GM21447 (cell line): ENCODE measurements around the gene CD300LB.
"Not testable (repeated sequence)": the region's sequence is repeated elsewhere in the genome, so short reads cannot be mapped to it uniquely, and the experiment has no call there.

Source experiments
- ATAC-seq: cut with Tn5 transposase; IDR thresholded peaks from one replicate; pipeline ENCODE4 v1.9.1; 2021; ENCODE audit not compliant: unreplicated experiment

Gene CD300LB

DNA sequence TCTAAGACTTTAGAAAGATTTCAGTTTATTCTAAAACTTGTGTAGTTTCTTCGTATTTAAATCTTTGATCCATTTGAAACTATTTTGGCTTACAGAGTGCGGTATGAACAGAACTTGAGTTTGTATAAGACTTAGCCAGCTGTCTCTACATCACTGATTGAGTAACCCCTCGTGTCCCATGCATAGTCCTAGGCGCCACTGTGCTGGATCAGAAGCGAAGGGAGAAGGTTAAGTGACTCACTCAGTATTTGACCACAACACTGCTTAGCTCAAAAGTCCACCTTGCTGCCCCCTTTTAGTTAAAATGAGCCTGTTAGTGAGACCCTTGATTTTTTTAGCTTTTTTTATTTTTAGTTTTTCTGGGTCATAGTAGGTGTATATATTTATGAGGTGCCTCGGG, 28.4 kb downstream of the CD300LB start:
- no peak for ATAC-seq

DNA sequence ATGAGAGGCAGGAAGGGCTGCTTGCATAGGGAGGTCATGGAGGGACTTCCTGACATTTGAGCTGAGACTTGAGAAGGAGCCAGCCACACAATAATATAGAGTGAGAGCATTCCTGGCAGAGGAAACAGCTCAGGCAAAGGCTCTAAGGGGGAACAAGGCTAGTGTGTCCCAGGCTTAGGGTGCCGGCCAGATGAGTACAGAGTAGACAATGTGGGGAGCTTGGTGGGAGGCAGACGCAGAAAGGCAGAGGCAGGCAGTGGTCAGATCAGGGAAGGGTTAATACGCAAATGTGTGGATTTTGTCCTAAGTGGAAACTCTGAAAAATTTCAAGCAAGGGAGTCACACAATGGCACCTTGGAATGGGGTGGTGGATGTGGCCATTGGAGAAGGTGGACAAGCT, 31.3 kb downstream of the CD300LB start:
- ATAC-seq: no peak

DNA sequence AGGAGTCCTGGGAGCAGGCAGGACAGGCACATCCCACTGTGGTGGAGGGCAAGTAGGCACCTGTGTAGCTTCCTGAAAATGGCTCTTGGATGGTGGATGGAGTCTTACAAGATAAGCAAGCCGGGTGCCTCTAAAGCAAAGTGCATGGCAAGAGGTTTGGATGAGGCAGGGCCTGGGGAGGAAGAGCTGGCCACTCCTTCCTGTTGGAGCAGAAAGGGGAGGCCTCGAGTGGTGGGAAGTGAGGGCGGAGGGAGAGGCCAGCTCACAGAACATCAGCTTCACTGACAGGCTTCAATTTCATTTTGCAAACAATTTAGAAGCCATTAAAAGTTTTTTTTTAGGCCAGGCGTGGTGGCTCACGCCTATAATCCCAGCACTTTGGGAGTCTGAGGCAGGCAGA, 33.8 kb downstream of the CD300LB start:
- ATAC-seq: no peak

DNA sequence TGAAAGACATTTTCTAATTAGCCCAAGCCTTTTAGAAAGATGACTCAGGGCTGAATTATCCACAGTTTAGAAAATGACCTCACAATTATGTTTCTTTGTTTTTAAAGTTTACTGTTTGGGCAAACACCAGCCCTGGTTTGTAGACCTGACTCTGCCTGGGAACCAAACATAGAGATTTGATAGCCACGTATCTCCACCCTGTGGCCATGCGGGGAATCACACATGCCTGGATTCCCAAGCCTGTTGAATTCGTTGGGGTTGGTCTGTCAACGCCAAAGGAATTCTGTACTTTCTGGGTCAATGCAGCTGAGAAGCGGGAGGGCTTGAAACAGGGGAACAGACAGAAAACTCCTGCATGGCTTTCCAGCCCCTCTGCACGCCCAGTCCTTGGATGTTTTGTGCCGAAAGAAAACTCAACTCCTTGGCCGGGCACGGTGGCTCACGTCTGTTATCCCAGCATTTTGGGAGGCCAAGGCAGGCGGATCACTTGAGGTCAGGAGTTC, 37.9 kb downstream of the CD300LB start:
- peak; percentile 60 for ATAC-seq

DNA sequence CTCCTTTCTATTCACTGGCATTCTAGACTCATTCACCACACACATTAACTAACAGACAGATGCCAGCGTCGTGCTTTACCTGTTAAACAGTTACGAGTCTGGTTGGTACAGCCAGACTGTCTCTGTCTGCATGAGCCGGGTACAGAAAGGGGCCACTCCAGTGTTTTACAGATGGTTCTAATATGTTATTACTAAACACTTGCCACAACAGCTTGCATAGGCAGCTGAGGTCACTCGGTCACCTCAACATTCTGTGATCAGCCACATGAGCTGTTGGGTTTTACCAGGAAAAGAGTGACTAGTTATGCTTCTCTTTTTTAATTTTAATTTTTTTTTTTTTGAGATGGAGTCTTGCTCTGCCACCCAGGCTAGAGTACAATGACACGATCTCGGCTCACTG, 39.6 kb downstream of the CD300LB start:
- no peak for ATAC-seq

DNA sequence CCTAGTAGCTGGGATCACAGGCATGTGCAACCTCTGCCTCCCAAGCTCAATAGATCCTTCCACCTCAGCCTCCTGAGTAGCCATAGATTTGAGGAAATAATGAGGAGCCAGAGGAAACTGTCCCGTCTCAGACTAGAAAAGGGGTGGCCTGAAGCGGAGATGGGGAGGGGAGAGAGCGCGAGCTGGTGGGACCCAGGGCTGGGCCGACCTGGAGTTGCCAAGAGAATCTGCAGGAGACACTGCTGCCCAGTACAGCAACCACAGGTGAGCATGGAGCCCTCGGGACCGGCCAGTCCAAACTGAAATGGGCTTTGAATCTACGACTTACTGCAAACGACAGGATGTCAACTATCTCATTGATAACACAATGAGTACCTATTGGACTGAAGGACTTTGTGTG, 40.6 kb downstream of the CD300LB start:
- no peak for ATAC-seq

DNA sequence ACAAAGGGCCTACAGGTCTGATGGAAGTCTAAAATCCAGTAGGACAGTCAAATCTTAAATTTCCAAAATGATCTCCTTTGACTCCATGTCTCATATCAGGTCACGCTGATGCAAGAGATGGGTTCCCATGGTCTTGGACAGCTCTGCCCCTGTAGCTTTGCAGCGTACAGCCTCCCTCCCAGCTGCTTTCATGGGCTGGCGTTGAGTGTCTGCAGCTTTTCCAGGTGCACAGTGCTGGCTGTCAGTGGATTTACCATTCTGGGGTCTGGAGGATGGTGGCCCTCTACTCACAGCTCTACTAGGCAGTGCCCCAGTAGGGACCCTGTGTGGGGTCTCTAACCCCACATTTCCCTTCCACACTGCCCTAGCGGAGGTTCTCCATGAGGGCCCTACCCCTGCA, 43.0 kb downstream of the CD300LB start:
- not testable (repeated sequence) for ATAC-seq

DNA sequence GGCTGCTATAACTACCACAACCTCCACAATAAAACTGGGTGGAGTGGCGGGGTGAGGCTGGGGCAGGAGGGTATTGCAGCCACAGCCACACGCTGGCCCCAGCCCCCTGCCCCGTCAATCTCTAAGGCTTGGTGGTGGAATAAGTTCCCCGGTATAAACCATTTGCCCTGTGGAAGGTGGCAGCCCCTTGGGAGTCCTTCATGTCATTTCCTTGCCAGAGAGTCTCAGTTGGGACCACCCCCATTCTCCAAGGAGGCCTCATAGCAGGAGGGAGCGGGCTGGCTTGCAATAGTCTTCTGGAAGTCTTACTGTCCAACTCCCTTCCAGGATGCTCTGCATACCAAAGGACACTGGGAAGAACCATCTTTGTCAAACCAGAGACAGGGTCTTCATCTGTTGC, 45.4 kb downstream of the CD300LB start:
- ATAC-seq: no peak

DNA sequence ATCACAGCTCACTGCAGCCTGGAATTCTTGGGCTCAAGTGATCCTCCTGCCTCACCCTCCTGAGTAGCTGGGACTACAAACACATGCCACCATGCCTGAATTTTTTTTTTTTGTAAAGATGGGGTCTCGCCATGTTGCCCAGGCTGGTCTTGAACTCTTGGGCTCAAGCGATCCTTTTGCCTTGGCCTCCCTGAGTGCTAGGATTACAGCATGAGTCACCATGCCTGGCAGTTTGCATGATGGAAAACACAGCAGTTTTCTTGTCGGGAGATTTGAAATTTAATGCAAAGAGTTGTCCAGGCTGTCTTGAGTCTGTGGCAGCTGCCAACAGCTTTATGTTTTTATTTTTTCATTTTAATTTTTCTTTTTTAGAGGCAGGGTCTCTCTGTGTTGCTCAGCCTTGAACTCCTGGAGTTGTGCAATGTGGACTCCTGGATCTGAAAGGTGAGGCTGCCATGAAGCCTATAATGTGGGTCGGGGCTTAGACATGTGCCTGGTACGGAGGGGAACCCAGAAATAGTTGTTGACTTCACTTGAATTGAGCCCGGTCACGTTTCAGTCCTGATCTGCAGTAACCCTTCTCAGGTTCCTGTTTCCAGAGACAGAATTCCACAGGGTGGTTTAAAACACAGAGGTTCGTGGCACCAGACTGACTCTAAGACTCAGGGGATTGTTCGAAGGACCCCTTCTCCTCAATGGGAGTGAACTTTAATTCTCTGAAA, 46.1 kb downstream of the CD300LB start:
- ATAC-seq: no peak

DNA sequence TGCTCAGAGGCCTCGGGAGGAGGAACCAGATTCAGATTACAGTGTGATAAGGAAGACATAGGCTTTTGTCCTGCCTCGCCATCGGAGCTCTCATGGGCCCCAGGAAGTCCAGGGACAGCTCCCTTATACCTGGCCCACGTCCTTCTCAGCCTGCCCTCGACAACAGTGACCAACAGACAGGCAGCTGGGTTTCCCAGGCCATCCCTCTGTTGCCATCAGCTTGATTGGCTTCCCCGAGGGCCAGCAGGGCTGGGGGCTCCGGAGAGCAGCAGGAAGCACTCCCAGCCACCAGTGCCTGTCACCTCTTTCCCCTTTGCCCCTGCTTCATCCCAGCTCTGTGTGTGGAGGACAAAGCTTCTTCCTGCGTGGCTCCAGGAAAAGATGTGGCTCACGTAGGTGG, 47.2 kb downstream of the CD300LB start:
- no peak for ATAC-seq

DNA sequence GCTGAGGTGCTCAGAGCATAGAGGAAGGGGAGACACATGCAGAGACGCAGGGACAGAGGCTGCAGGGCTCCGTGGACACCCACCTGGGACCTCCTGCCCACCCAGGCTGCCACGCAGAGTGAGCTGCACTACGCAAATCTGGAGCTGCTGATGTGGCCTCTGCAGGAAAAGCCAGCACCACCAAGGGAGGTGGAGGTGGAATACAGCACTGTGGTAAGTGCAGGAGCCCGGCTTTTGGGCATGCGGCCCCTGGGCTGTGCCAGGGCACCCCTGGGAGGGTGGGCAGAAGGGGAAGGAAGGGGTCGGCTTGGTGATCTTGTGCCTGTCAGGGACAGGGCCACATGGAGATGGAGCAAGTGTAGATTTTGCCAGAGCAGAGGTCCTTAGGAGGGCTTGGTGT, 49.7 kb downstream of the CD300LB start:
- no peak for ATAC-seq

DNA sequence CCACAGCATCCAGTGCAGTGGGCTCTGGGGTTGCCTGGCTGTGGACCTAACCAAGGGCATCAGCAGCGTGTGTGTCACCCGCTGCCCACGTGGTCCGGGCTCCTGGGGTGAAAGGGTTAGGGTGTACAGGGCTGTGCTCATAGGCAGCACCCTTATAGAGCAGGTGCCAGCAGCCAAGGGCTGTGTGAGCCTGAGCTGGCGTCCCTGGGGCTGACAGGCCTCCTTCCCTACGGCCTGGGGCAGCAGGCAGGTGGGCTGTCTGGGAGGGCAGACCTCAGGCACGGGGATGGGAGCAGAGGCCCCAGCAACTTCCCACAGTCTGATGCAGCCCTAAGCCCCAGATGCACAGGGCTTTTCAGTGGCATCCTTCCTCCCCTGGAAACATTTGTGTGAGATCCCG, 51.0 kb downstream of the CD300LB start:
- no peak for ATAC-seq

DNA sequence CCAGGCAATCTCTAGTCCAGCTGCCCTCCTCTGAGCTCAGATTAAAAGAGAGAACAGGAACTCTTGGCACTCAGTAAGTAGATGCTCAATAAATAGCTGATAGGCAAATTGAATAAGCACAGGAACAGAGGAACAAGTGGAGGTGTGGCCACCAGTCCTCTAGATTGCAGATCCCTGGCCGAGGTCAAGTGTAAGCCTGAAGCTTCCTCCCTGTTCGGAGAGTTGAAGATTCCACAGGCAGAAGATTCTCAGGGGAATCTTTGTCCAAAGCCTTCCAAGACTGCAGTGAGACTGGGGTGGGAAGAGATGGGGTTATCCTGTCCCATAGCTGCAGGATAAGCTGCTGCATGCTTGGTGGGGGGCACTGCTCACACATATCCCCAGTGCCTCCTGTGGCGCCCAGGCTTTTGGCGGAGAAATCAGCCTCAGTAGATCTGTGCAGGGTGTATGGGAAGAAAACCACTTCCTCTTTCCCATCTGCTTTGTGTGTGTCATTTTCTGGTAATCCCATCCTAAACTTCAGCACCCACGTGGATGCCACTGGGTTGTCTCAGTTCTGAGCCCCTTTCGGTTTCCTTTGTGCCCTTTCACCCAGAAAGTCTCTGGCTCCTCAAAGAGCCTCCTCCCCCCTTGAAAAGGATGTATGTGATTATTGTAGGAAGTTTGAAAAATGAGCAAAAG, 52.7 kb downstream of the CD300LB start:
- no peak for ATAC-seq

DNA sequence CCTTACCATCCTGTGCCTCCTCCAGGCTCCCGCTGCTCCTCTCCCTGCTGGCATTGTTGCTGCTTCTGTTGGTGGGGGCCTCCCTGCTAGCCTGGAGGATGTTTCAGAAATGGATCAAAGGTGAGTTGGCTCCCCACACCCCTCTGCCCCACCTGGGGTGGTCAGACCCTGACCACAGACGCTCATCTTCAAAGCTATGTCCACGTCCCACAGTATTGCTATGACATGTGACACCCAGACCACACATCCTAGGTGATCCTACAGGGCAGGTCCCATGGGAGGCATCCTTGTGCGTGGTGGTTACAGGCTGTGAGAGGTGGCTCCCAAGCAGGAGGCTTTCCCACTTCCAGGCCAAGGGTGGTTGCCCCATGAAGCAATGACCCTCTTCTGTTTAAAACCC, 53.9 kb downstream of the CD300LB start:
- ATAC-seq: no peak

DNA sequence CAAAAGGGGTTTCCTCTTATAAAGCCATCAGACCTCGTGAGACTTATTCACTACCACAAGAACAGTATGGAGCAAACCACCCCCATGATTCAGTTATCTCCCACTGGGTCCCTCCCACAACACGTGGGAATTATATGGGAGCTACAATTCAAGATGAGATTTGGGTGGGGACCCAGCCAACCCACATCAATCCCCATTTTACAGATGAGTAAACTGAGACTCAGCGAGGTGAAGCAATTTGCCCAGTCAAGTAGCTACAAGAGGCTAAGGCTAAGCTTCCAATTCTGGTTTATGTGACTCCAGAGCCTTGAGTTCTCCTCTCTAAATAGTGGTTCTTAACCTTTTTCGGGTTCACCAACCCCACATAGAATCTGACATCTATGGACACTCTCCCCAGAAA, 56.1 kb downstream of the CD300LB start:
- no peak for ATAC-seq

DNA sequence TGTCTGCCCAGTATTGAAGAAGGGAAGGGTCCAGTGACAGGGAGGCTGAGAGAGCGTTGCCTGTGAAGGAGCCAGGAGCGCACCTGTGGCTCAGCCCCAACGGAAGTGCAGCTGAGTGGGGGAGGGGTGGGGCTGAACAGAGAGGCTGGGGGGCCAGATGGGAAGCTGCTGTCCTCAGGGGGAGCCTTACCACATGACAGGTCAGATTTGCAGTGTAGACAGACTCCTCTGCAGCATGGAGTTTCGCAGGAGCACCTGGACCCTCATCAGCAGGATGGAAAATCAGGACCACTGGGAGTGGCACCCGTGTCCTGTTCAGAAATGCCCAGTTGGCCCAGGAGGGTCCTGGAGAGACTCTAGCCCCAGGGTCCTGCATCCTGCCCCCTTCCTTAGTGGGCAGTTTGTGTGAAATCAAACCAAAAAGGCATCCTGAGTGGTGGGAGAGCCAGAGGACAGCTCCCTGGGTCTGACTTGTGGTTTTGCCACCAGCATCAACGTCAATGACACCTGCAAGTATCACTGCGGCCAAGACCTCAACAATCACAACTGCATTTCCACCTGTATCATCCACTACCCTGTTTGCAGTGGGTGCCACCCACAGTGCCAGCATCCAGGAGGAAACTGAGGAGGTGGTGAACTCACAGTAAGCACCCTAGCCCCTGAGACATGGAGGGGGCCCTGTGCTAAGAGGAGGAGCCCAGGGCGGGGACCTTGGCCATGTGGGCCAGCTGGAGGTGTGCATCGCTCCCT, 57.1 kb downstream of the CD300LB start:
- no peak for ATAC-seq

DNA sequence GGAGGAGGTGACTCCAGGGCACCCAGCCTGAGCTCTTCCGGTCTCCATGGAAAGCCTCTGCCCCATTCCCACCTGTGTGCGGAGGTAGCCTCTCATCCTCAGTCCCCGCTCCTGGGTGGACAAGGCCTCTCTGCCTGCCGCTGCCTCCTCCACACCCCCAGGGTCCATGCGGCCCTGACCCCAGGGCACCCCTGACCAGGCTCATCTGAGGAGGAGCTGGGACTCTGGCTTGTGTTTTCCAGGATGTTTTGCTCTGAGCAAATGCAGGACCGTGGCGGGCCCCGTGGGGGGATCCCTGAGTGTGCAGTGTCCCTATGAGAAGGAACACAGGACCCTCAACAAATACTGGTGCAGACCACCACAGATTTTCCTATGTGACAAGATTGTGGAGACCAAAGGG, 58.0 kb downstream of the CD300LB start:
- no peak for ATAC-seq

DNA sequence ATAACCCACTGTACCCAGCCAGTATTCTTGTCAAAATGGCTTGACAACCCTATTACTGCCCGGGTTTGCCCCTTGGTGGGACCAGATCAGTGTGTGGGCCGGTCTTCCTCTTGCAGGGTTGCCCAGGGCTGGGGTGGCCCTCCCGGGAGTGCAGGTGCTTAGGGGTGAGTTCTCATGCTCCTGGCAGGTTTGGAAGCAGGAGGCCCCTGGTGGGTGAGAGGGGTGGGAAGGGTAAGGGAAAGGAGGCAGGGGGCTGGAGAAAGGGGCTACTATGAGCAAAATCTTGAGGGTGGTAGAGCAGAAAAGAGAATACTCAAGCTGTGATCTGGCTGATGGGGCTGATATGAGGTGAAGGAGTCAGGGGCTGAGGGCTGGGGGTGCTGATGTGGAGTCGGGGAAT, 58.4 kb downstream of the CD300LB start:
- ATAC-seq: no peak

DNA sequence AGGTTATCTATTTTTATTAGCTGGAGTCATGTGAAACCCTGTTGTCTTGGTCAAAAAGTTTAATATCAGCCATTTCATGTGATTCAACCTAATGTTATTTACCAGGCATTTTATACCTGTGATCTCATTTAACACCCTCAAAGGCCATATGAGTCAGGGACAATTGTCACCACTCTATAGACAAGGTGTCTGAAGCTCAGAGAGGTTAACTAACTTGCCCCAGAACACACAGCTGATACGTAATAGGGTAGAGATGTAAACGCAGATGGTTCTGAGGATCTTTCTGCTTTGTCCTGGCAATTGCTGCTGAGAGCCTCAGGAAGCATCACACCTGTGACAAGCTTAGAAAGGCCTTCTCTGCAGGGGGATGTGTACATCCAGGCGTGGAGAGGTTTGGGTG, 59.9 kb downstream of the CD300LB start:
- ATAC-seq: no peak
